GM13977 (cell line): ENCODE results near the gene PIP4K2A.
A peak's percentile ranks its signal among the peaks of the same experiment; 100 is the strongest.

ENCODE experiments used
- DNase-seq: peaks from one replicate; pipeline ENCODE4 v3.0.0; 2012; ENCODE audit warnings: low spot score
- CTCF ChIP-seq: IDR thresholded peaks from 2 replicates; pipeline ENCODE4 v1.5.1; 2012; ENCODE audit warnings: mild to moderate bottlenecking, control low read depth; ENCODE audit not compliant: insufficient read depth; ENCODE audit errors: extremely low read depth, missing control alignments
- in situ Hi-C: fragments of 300-500 bp; cut with MboI; formaldehyde crosslinking; loops from one replicate; pipeline ENCODE4 v1.12.0; 2022; ENCODE audit warnings: low sequenced_read_pairs, low pct_unique_long_range_greater_than_20kb, mixed read lengths, inconsistent platforms; ENCODE audit not compliant: unreplicated experiment

The PIP4K2A gene

GRCh38 chr10:22495396-22495795 lies 219.0 kb downstream of the PIP4K2A start:
- DNase-seq = no peak
- TF ChIP-seq CTCF = no peak
- in situ Hi-C loops = no loop called here

- no peak for DNase-seq
- no peak for TF ChIP-seq CTCF
- in situ Hi-C loops = no loop called here
These were observed 220.4 kb downstream of the PIP4K2A start for GRCh38 chr10:22494007-22494406.

GRCh38 chr10:22491931-22492615 lies 222.3 kb downstream of the PIP4K2A start:
- TF ChIP-seq CTCF = no peak
- in situ Hi-C loops = no loop called here

GRCh38 chr10:22491480-22491879 lies 222.9 kb downstream of the PIP4K2A start:
- no peak for TF ChIP-seq CTCF

More at GRCh38 chr10:22491931-22492615, 222.3 kb downstream of the PIP4K2A start:
- DNase-seq = no peak

GRCh38 chr10:22489975-22490374 lies 224.4 kb downstream of the PIP4K2A start:
- TF ChIP-seq CTCF = no peak
- in situ Hi-C loops = no loop called here
- DNase-seq = peak; percentile 26

More at GRCh38 chr10:22491480-22491879, 222.9 kb downstream of the PIP4K2A start:
- in situ Hi-C loops = no loop called here
- DNase-seq = no peak

- peak; percentile 16 for DNase-seq
- in situ Hi-C loops = no loop called here
- no peak for TF ChIP-seq CTCF
These were observed 224.9 kb downstream of the PIP4K2A start for GRCh38 chr10:22489467-22489866.
